ENCODE measurements around the gene C22orf23. TPM values are rescaled to one million over a fixed set of nuclear protein-coding genes. Genes with fewer than 3 reads are reported as not detected.

The C22orf23 gene
- total and polyA plus RNA-seq, 2 donors (not counting 1 experiment from before 2014, with no cell fraction given), result not detected

- no peak overlapping the region for H3K9ac ChIP-seq (ENCODE audit: low read length)
- H3K4me1 ChIP-seq (ENCODE audit: control insufficient read depth in 2 of 2, insufficient read depth in 2 of 2, low read length in 2 of 2), result no peaks in the 10 kb centered on the region
- no peak overlapping the region for H3K27ac Mint-ChIP-seq
- H3K36me3 ChIP-seq (replicated peaks in 1 of 2; ENCODE audit: control extremely low read depth in 1 of 2, control insufficient read depth in 1 of 2, extremely low read depth in 1 of 2, insufficient read depth in 2 of 2, low read length in 1 of 2), result peaks cover 0 to 46% of the 10 kb centered on the region in 2 experiments
- DNase-seq, result no peak
- TF ChIP-seq CTCF (IDR thresholded peaks at IDR 0.05) (no peak), EZH2 (IDR thresholded peaks at IDR 0.05; ENCODE audit: borderline replicate concordance, insufficient read depth, low read depth, low read length, poor library complexity, severe bottlenecking) (no peak)
- no peaks in the 10 kb centered on the region for H3K9me3 Mint-ChIP-seq (ENCODE audit: insufficient read depth)
- WGBS (ENCODE audit: insufficient coverage), result 91% methylated on average over 9 of the region's 14 CpGs
- peaks cover 17% of the 10 kb centered on the region for H4K20me1 ChIP-seq (ENCODE audit: control insufficient read depth, insufficient read depth, low read length, poor library complexity, severe bottlenecking)
- no peak for ATAC-seq (ENCODE audit: low read depth)
- no peaks in the 10 kb centered on the region for H3K27me3 Mint-ChIP-seq
- no peak overlapping the region for H3K27ac ChIP-seq (ENCODE audit: low read length in 2 of 2)
- H3K79me2 ChIP-seq (ENCODE audit: control insufficient read depth, insufficient read depth, low read length), result peaks cover 26% of the 10 kb centered on the region
- H2AFZ ChIP-seq (ENCODE audit: insufficient read depth, low read depth, low read length, poor library complexity, severe bottlenecking), result no peak overlapping the region
- POLR2A ChIA-PET, result no interaction called here
- intact Hi-C loops (cut with micrococcal nuclease), result no loop called here
- H3K4me2 ChIP-seq (replicated peaks; ENCODE audit: low read depth, low read length, poor library complexity, severe bottlenecking), result no peak overlapping the region
- no peak overlapping the region for H3K4me3 ChIP-seq (ENCODE audit: control extremely low read depth in 1 of 5, extremely low read depth in 1 of 5, insufficient read depth in 1 of 5, low read depth in 2 of 5, low read length in 4 of 5)
- CTCF ChIA-PET, result no interaction called here
- no peaks in the 10 kb centered on the region for H3K27me3 ChIP-seq (replicated peaks in 1 of 4; ENCODE audit: control extremely low read depth in 1 of 4, control insufficient read depth in 3 of 4, insufficient read depth in 4 of 4, low read length in 3 of 4)
- no peaks in the 10 kb centered on the region for H3K9me3 ChIP-seq (ENCODE audit: control extremely low read depth in 1 of 3, control insufficient read depth in 2 of 3, insufficient read depth in 1 of 3, low read length in 2 of 3)
- H3K4me3 Mint-ChIP-seq, result no peak overlapping the region
- peaks cover 4% of the 10 kb centered on the region for H3K4me1 Mint-ChIP-seq
Measured at GRCh38 chr22:37967637-37968451, 14.4 kb upstream of the C22orf23 start.

GRCh38 chr22:37967147-37967546, 13.7 kb upstream of the C22orf23 start:
- peaks cover 0 to 44% of the 10 kb centered on the region in 2 experiments for H3K36me3 ChIP-seq (replicated peaks in 1 of 2; ENCODE audit: control extremely low read depth in 1 of 2, control insufficient read depth in 1 of 2, extremely low read depth in 1 of 2, insufficient read depth in 2 of 2, low read length in 1 of 2)
- CTCF ChIA-PET, result no interaction called here

More at GRCh38 chr22:37967147-37967546, 13.7 kb upstream of the C22orf23 start:
- H3K27me3 Mint-ChIP-seq, result no peaks in the 10 kb centered on the region
- H4K20me1 ChIP-seq (ENCODE audit: control insufficient read depth, insufficient read depth, low read length, poor library complexity, severe bottlenecking), result peaks cover 17% of the 10 kb centered on the region
- ATAC-seq (ENCODE audit: low read depth) (no peak), DNase-seq (no peak)
- H2AFZ ChIP-seq (ENCODE audit: insufficient read depth, low read depth, low read length, poor library complexity, severe bottlenecking), result no peak overlapping the region
- H3K27ac ChIP-seq (ENCODE audit: low read length in 2 of 2), result no peak overlapping the region
- TF ChIP-seq CTCF (IDR thresholded peaks at IDR 0.05) (no peak), EZH2 (IDR thresholded peaks at IDR 0.05; ENCODE audit: borderline replicate concordance, insufficient read depth, low read depth, low read length, poor library complexity, severe bottlenecking) (no peak)
- no peak overlapping the region for H3K9ac ChIP-seq (ENCODE audit: low read length)
- H3K4me1 Mint-ChIP-seq, result peaks cover 4% of the 10 kb centered on the region
- no peaks in the 10 kb centered on the region for H3K4me1 ChIP-seq (ENCODE audit: control insufficient read depth in 2 of 2, insufficient read depth in 2 of 2, low read length in 2 of 2)
- POLR2A ChIA-PET, result no interaction called here
- WGBS (ENCODE audit: insufficient coverage), result 40% methylated on average over 1 of the region's 1 CpG
- H3K4me3 Mint-ChIP-seq, result no peak overlapping the region
- H3K27me3 ChIP-seq (replicated peaks in 1 of 4; ENCODE audit: control extremely low read depth in 1 of 4, control insufficient read depth in 3 of 4, insufficient read depth in 4 of 4, low read length in 3 of 4), result no peaks in the 10 kb centered on the region
- peaks cover 26% of the 10 kb centered on the region for H3K79me2 ChIP-seq (ENCODE audit: control insufficient read depth, insufficient read depth, low read length)
- no peaks in the 10 kb centered on the region for H3K9me3 ChIP-seq (ENCODE audit: control extremely low read depth in 1 of 3, control insufficient read depth in 2 of 3, insufficient read depth in 1 of 3, low read length in 2 of 3)
- H3K9me3 Mint-ChIP-seq (ENCODE audit: insufficient read depth), result no peaks in the 10 kb centered on the region
- no peak overlapping the region for H3K4me3 ChIP-seq (ENCODE audit: control extremely low read depth in 1 of 5, extremely low read depth in 1 of 5, insufficient read depth in 1 of 5, low read depth in 2 of 5, low read length in 4 of 5)
- H3K27ac Mint-ChIP-seq, result no peak overlapping the region
- H3K4me2 ChIP-seq (replicated peaks; ENCODE audit: low read depth, low read length, poor library complexity, severe bottlenecking), result no peak overlapping the region
- intact Hi-C loops (cut with micrococcal nuclease), result no loop called here

Data from B cell (primary cell).